T-helper 2 cell (primary cell): Measurements from ENCODE around the gene MYO16.

Source experiments
- DNase-seq, 5 experiments: peaks; one replicate each; pipeline versions ENCODE4 v3.0.0 to v3.0.0-alpha.2; 2012 to 2022

The MYO16 gene

DNA sequence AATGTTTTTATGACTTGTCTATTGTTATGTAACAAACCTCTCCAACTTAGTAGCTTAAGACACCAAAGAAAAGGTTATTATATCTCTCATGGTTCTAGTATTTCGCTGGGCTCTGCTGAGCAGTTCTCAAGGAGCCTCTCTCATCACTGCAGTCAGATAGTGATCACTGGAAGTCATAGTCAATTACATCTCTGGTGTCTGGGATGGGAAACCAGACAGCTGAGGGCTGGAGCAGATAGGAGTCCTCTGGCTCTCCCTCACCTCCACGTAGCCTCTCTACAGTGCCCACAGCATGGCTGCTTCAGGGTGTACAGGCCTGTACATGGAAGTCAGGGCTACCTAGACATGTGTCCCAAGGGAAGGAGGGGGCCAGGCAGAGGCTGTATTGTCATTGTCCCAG lies 507.5 kb downstream of the MYO16 start:
- DNase-seq: no peak

- no peak for DNase-seq
These were observed 509.9 kb downstream of the MYO16 start for GRCh38 chr13:109139346-109139745.

DNA sequence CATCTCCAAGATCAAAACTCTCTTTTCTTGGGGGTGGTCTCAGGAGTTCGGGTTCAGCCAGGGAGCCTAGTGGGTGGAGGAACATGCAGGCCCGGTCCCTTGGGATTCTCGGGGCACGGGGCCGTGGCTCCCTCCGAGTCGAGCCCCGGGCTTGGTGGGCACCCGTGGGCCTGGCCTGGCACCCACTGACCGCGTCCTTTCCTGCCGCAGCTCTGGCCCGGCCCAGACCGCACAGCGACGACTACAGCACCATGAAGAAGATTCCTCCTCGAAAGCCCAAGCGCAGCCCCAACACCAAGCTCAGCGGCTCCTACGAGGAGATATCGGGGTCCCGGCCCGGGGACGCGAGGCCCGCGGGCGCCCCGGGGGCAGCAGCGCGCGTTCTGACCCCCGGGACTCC lies 510.6 kb downstream of the MYO16 start:
- no peak for DNase-seq

- no peak for DNase-seq
These were observed 511.3 kb downstream of the MYO16 start for GRCh38 chr13:109140479-109141349.

- no peak for DNase-seq
These were observed 512.3 kb downstream of the MYO16 start for GRCh38 chr13:109141706-109142105.

- no peak for DNase-seq
These were observed 515.5 kb downstream of the MYO16 start for GRCh38 chr13:109144693-109145437.

DNA sequence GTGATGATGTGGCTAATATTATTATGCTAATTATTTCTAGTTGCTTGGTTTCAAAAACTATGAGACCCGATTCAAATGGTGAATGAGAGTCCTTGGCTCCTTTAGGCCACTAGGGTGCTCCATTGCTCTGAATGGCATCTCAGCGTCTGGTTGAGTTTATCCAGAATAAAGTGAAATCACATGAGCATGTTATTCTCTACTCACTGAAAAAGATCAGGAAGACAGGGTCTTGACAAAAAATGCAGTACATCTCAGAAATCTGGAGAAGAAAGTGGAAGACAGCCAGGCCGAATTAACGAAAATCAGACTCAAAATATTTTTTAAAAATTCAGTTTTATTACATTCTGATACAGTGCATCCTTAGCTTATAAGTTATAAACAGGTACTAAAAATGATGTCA lies 516.2 kb downstream of the MYO16 start:
- DNase-seq: peak in 1 of 5 experiments; percentile 13

GRCh38 chr13:109146393-109146792 lies 517.0 kb downstream of the MYO16 start:
- DNase-seq: no peak

- DNase-seq: no peak
These were observed 517.7 kb downstream of the MYO16 start for GRCh38 chr13:109146912-109147647.

DNA sequence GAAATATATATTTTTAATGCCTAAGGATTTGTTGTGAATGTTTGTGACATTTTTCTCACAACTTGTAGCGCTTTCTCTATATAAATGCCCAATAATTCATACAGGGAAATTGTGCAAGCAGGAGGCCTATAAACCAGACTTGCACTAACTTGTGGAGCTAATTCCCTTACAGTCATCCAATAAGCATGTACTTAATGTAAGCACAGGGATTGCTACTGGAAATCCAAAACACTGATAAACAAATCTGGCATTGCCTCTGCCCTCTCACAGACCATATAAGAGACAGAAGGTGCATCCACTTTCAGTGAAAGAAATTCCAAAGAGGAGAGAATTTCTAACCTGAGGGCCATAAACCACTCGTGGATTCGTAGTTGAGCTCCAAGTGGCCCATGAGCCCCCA lies 518.8 kb downstream of the MYO16 start:
- DNase-seq: no peak

DNA sequence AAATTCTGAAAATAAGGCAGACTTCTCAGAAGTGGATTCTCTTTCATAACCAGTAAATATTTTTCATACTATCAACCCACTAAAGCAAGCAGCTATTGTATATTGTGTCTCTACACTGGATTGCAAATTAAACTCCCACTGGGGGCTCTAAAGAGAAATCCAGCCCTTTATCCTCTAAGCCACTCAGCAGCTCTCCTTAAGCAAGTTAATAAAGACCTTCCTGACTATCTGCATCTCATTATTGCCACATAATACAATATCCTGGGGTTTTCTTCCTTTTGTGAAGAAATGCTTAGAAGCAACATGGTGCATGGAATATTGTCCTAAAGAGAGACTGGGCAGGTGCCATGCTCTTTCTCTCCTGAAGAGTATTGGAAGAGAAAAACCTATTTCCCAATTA lies 521.3 kb downstream of the MYO16 start:
- no peak for DNase-seq

DNA sequence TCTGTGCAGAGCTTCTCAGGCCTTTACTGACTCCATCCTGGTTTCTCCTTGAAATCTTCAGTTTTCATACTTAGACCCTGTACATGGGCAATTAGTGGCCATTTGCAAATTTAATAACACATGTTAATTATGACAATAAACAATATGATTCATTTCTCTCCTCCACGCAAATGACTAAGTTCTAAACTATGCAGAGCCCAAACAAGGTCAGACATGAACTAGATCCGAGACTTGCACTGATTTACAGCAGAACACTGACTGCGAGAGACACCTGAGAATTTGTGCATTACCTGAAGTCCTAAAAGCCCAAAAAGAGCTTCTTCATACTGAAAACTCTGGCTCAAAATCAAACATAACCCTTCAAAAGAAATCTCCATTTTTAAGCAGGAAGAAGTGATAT lies 521.8 kb downstream of the MYO16 start:
- DNase-seq: no peak

- DNase-seq: no peak
These were observed 522.3 kb downstream of the MYO16 start for GRCh38 chr13:109151696-109152095.

DNA sequence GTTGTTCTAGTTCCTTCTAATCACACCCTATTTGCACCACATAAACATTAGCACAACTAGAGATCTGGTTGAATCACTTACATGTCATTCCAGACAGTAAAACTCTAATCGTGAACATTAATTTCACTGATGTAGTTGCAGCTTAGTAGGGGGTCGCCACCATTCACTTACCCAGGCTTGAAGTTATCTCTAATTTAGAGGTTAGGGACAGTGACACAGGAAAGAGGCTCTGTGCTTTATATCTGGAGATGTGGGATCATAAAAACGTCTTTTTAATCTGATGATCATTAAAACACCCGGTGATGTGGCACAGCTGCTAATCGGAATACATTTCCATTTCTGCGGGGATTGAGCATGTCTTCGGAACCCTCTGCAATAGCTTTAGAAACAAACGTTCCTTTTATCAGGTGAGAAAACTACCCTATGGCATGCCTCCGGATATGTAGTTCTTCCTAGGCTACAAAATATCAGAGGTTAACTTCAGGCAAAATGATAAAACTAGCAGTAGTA lies 523.0 kb downstream of the MYO16 start:
- DNase-seq: no peak

DNA sequence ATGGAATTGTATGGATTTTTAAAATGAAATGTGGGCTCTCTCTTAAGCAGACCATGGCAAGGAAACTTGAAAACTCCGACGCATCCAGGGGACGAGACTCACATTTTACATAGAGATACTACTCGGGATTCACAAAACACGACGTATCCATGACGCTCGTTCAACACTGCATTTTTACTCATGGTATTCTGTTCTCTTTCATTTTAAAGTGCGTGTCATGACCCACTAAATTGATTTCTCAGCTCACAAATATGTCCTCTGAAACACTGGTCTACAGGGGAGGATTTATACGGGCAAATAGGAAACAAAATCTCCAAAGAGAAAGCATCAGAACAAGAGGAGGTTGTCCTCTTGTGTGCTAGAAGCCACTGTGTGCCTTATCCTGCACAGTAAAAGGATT lies 523.5 kb downstream of the MYO16 start:
- no peak for DNase-seq

- DNase-seq: no peak
These were observed 524.7 kb downstream of the MYO16 start for GRCh38 chr13:109154146-109154545.

- DNase-seq: no peak
These were observed 525.1 kb downstream of the MYO16 start for GRCh38 chr13:109154546-109154945.

DNA sequence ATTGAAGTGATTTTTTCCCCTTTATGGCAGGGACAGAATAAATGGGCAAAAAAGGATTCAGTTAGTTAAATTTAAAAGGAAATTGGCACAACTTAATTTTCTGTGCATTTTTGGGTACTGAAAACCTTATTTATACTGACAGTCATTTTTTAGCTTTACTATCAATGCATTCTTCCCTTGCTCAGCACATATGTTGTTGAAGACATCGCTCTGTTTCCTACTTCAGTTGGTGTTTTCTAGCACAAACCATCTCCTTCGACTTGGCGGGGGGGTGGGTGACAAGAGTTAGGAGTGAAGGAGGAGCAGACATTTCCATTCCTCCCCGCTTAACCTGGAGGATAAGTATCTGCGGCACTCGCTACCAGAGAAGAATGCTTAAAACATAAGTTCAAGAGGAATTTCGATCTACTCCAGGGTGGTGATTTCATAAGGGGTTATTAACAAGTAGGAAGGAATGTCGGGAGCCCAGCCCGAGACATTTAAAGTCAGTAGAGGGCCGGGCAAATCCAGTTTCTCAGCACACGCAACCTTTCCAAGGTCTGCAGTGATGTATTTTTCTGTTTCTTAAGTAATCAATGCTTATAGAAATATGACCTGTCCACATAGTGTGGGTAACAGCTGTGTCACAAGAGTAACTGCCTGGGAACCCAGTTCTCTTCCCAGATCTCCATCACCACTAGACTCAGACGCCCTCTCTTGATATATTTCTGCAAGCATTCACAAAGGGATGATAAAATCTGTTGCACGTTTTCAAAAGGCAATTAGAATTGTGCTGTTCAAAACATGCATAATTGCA lies 525.8 kb downstream of the MYO16 start:
- no peak for DNase-seq

- DNase-seq: no peak
These were observed 526.9 kb downstream of the MYO16 start for GRCh38 chr13:109156181-109156935.

DNA sequence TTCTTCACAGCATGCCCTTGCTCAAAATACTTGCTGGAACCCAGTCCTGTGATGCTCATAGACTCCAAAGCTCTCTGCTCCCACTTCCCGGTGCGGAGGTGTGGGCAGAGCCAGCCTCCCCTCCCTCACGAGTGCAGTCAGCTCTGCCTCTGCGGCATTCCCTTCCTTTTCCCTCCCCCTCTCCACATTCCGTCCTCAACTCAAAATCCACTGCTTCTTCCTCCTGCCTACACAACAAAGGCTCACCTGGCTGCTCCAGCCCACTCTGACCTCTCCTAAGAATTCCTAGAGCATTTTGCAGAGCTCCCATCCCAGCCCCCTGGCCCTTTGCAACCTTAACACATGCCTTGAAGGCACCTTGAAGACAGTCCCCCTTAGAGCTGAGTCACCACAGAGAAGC lies 527.9 kb downstream of the MYO16 start:
- no peak for DNase-seq

GRCh38 chr13:109158383-109158782 lies 529.0 kb downstream of the MYO16 start:
- DNase-seq: no peak
